LoVo (cell line): ENCODE data around the gene MLST8.

Experiments used
- DNase-seq: peaks from one replicate; pipeline ENCODE4 v3.0.0-alpha.2; 2016; ENCODE audit warnings: low spot score

Gene MLST8

DNA sequence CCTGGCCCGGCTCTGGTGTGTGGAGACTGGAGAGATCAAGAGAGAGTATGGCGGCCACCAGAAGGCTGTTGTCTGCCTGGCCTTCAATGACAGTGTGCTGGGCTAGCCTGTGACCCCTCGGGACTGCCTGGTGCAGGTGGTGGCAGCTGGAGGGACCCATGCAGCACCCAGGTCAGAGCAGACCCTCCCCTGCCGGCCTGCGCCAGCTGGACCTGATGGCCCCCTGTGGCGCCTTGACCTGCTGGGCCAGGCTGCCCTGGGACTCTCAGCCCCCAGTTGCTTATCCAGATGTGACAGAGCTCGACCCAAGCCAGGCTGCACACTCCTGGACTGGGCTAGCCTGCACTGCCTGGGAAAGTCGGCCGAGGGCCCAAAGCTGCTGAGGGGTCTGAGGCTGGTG is 3.5 kb downstream of the MLST8 start:
- DNase-seq = no peak

DNA sequence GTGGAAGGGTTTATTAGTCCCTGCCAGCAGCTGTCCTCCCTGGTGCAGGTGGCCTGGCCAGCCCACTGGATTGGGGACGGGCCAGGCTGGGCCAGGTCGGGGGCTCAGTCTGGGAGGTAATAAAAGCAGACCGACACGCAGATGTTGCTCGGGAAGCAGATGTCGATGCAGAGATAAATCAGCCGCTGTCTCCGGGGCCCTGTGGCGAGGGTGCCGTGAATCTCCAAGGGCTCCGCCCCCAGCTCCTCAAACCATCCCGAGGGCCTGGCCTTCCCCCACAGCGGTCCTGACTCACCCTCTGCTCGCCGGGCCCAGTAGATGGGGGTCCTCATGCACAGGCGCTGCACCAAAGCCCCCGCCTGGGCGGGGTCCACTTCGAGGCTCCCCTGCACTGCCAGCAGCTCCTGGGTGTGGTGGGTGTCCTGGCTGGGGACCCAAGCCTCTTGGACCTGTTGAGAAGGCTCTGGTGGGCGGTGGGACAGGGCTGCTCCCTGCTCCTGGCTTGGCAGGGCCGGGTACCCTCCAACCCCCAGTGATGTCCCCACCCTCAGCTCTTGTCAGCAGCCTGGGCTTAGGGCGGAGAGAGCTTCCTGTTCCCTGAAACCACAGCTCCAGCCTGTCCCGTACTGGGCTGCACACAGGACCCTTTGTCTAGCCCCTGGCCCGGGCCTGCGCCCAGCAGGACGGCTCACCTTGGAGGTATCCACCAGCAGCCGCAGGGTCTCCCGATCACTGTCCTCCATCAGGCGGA is 4.2 kb downstream of the MLST8 start:
- no peak for DNase-seq

DNA sequence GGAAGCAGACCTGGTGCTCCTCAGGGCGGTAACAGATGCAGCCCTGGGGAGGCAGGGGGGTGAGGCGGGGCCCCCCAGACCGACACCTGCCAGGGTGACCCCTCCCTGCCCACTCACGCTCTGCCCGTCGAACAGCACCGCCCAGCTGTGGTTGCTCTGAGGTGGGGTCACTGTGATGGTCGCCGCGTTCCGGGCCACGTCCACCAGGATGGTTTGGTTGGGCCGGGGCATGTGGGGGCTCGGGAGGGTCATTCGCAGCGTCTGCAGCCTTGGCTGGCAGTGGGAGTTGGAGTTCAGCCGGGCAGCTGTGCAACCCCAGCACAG is 4.7 kb downstream of the MLST8 start:
- DNase-seq = no peak

DNA sequence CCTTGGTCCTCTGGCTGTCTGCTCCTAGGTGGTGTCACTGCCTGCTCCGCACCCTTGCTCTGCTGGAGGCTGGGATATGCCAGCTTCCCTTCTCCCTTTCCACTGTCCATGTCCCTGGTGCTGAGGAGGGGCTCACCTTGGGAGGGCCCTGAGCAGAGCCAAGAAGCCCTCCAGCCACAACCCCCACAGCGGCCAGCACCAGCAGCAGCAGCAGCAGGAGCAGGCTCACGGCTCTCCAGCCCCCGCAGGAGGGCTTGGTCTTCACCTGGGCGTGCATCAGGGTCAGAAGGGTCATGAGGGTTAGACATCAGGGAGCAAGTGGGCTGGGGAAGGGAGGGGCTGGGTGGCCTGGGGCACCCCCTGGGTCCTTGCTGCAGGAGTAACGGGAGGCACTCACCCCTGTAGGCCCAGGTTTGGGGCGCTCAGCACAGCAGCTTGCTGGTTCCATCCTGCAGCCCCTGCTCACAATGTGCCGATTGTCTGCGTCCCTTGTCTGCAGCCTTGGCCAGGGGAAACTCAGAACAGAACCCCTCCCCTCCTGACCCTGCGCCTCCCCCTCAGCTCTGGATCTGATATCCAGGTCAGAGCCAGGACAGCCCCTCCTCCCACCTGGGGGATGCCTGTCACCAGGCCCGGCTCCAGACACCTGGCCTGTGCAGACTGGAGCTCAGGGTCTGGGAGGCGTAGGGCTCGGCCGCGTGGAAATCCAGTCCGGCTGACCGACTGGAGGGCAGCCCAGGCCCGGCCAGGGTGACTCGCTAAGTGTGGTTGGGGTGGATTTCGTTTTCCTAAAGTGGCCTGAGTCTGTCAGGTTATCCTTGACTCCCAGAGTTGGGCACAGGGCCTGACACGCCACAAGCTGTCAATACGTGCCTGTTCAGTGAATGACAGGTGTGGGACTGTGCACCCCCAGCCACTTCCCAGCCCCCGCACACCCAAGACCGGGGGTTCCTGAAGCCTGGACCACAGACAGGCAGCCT is 5.4 kb downstream of the MLST8 start, which contains the start of gene BRICD5:
Gene BRICD5 (minus strand): TSS at position 478 of the 980 bp plus-strand sequence. CDS start 30 bp downstream, at position 448.
- no peak for DNase-seq

DNA sequence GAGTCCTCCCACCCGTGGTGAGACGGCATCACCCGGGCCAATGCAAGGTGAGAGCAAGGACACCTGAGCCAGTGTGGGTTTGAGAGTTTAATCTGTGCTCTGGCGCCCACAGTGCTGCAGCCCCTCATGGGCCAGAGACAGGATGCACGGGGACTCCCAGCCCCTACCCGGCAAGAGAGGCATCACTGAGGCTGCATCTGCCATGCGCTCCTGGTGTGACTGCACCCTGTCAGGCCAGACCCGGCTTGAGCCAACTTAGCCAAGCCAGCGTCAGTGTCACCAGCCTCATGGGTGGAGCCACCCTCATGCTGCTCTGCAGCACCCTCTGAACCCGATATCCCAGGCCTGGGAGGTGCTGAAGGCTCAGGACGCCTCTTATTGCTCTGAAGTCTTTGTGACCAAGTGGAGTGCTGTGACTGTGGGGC is 6.7 kb downstream of the MLST8 start:
- no peak for DNase-seq

DNA sequence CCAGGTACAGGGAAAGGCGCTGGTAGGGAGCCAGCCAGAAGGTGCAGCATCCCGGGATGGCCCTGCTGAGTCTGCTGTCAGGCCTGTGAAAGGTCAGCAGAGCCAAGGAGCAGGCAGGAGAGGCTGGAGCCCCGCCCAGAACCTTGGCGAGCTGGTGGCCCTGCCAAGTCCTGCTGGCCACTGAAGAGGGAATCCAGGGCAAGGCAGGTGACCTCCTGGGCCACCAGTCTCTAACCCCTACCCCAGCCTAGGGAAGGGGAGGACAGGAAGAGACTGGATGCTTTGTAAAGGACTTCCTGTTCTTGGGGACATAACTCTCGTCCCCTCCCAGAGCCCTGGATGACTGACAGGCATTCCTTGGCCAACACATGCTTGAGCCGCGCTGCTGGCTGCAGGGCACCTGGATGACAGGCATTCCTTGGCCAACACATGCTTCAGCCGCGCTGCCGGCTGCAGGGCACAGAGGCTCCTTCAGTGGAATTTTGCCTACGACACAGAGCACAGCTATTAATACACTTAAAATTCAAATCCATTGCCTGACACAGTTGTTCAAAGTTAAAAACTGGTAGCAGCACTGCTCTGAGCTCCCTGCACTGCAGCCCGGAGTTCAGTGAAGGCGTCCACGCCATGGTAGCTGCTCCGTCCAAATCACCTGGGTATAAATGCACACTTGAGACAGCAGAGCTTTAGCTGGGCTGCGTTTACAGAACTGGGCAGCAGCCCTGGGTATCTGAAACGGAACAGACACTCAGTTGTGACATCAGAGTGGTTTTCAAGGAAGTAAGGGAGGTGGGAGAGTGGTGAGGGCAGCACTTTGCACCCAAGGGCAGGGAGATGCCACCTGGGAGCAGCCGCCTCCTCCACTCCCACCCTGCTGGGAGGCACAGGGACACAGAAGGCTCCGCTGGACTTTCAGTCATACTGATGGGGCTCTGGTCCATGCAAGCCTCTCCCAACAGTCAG is 7.4 kb downstream of the MLST8 start:
- no peak for DNase-seq

DNA sequence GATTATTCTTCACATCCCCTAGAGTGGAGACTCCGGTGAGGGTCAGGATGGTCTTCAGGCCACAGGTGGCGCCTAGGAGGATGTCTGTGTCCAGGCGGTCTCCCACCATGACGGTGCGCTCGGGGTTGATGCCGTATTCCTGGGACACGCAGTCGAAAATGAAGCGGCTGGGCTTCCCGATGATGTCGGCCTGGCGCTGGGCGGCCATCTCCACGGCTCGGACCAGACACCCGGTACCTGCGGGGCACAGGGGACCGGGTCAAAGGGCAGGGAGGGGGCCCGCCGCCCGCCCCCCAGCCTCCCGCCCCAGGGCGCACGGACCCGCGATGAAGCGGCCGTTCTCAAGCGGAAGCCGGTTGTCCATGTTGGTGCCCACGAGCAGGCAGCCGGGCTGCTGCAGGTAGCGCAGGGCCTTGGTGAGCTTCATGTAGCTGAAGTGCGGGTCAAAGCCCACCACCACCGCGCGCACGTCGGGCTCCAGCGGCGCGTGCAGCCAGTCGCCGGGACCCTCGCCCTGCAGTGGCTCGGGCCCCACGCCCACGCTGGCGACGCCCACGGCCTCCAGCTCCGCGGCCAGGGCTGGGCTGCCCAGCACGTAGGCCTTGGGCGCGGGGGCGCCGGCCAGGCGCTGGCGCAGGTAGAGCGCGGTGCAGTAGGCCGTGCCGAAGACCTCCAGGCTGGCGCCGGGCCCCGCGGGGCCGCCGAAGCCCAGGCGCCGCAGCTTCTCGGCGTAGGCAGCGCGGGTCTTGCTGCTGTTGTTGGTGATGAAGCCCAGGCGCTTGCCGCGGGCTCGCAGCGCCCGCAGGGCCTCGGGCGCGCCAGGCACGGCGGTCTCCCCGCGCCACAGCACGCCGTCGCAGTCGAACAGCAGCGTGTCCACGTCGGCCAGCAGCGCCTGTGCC is 8.8 kb downstream of the MLST8 start:
- DNase-seq = no peak

DNA sequence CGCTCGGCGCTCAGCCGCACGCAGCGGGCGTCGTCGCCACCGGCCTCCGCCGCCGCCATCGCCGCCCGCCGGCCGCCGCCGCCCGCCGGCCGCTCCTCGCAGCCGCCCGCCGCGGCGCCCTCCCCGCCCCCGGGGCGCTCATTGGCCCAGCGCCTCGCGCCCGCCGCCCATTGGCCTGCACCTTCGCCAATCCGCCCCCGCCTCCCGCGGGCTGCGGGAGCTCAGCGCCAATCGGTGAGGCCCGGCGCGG is 9.4 kb downstream of the MLST8 start, which contains the start of gene PGP:
Gene PGP (minus strand): TSS at position 122 of the 250 bp plus-strand sequence. CDS start 63 bp downstream, at position 59.
- DNase-seq = no peak

DNA sequence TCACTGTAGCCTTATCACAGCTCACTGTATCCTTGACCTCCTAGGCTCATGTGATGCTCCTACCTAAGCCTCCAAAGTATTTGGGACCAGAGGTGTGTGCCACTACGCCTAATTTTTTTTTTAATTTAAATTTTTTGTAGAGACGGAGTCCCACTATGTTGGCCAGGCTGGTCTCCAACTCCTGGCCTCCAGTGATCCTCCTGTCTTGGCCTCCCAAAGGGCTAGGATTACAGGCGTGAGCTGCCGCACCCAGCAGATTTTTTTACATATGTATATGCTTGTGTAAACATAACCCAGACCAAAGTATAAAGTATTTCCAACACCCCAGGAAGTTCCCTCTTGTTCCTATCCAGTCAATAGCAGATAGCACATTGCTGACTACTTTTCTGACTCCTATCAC is 11.1 kb downstream of the MLST8 start:
- DNase-seq = no peak

DNA sequence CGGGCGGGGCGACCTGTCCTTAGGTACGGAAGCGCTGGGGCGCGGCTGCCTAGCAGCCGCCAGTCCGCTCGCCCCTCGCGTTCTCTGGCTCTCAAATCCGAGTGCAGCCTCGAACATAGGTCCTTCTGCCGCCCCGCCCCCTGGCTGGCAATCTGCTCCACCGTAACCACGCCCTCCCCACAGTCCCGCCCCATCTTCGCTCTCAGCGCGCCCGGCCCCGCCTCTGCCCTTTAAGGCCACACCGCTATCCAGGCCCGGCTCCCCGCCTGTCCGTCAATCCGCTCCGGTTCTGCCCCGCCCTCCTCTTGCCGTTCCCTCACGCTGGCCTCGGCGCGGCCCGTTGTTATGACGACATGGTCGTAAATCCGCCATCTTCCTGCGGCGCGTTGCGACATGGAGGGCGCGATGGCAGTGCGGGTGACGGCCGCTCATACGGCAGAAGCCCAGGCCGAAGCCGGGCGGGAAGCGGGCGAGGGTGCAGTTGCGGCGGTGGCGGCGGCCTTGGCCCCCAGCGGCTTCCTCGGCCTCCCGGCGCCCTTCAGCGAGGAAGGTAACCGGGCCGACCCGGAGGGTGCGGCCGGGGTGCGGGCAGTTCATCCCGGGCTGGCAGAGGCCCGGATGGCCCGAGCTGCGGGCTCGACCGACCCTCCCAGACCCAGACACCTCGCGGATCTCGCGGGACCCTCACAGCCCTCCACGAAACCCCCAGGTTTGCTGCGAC is 18.1 kb downstream of the MLST8 start, which contains the start of gene E4F1:
Gene E4F1 (plus strand): TSS at position 371 of the 721 bp plus-strand sequence. CDS start 23 bp downstream, at position 394.
- DNase-seq = peak; percentile 100

DNA sequence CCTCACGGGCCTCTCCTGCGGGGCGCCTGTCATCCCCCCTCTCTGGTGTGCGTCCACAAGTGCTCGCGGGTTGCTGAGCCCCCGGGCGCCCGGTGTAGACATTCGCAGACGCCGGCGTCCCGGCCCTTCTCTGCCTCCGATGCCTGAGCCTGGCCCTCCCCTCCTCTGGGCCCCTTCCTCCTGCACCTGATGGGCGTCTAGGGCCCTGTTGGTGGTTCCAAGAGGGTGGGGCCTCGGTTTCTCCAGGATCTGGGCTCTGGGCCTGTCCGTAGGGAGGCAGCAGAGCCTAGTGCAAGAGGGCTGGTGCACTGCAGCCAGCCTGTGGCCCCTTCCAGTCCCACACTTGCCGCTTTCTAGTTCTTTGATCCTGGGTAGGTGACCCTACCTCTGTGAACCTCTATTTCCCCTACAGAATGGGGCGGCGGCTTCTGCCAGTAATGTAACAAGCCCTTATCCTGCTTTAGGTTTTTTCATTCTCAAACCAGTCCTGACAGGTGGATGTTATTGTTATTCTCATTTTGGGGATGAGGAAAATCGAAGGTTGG is 18.8 kb downstream of the MLST8 start:
- DNase-seq = peak; percentile 32

DNA sequence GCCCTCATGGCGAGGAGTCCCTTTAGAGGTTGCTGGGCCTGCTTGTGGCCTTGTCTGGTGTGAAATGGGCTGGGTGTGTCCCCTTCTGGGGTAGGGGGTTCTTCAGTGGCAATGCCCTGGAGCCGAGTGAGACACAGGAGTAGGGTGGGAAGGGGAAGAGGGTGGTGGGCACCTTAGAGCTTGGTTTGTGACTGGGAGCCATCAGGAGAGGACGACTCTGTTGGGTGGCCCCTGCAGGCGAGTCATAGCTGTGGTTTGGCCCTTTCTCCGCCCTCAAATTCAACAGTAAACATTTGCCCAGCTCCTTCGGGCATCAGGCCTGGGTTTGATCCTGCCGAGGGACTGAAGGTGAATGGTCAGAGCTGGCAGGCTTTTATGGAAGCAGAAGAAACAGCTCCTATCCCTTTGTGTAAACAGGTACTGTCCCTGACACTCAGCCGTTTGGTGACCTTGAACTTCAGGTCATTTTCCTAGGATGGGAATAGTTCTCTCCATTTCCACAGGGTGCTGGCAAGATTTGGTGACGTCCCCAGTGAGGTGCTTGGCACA is 21.1 kb downstream of the MLST8 start:
- DNase-seq = peak; percentile 39

DNA sequence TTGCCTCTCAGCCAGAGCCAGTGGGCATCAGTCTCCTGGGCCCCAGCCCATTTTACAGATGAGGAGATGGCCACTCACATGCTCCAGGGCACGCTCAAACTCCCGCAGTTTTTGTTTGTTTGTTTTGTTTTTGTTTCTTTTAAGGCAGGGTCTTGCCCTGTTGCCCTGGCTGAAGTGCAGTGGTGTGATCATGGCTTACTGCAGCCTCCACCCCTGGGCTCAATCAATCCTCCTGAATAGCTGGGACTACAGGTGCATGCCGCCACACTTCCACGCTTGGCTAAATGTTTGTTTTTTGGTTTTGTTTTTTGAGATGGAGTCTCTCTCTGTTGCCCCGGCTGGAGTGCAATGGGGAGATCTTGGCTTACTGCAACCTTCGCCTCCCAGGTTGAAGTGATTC is 21.7 kb downstream of the MLST8 start:
- DNase-seq = no peak

DNA sequence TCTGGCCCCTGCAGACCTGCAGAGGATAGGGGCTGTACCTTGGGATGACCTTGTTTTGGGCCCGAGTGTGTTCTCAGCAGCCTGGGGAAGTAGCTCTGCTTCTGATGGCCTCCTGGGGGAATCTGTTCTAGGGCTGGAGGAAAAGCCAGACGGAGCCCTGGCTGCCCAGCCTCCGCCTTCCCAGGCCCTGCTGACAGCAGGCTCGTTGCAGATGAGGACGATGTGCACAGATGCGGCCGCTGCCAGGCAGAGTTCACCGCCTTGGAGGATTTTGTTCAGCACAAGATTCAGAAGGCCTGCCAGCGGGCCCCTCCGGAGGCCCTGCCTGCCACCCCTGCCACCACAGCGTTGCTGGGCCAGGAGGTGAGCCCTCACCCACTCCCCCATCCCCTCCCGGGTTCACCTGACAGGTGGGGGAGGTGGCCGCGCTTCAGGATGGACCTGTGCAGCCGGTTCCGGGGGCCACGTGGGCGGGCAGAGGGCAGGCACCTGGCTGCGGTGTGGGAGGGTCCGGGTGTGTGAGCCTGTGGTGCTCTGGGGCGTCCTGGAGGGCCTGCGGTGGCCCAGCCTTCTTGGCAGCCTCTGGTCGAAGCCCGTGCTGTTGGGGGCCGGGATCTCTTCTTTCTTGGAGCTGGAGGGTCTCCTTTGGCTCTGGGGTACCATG is 23.0 kb downstream of the MLST8 start:
- no peak for DNase-seq

DNA sequence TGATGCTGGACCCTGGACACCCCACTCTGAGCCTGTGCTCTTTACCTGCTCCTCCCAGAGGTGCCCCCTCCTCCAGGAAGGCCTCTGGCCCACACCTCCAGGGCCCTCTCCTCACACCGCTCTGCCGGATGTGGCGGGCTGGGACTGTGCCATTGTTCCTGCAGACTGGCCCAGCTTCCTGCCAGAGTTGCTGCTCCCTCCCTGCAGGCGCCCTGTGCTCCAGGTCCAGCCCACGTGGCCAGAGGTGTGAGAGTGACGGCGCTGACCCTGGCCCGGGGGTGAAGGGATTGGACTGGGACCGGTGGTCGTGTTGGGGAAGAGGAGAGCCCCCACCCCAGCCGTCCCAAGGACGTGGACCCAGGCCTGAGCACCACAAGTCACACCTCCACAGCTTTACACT is 23.8 kb downstream of the MLST8 start:
- DNase-seq = no peak

DNA sequence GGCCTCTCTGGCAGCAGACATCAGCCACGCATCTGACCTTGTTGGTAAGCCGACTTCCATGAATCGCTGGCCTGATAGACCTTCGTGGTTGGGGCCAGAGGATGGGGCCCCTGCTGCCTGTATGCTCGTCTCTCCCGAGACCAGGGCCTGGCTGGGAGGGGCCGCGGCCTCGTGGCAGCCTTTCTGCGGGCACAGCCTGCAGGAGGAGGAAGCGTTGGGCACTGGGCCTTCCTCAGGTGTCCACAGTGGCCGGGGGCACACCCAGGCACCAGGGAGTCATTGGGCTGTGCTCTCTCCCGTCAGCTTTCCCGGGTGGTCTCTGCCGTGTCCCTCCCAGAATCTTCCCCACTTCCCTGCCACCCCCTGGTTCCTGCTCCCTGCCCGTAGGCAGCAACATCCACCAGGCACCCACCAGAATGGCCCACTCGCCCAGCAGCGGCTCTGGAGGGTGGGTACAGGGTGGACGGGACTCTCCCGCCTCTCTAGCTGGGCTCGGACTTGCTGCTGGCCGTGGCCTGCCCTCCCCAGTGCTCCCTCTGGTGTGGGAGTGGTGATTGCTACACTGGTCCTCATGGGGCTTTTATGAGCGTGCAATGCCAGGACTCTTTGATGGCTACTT is 24.5 kb downstream of the MLST8 start:
- no peak for DNase-seq

DNA sequence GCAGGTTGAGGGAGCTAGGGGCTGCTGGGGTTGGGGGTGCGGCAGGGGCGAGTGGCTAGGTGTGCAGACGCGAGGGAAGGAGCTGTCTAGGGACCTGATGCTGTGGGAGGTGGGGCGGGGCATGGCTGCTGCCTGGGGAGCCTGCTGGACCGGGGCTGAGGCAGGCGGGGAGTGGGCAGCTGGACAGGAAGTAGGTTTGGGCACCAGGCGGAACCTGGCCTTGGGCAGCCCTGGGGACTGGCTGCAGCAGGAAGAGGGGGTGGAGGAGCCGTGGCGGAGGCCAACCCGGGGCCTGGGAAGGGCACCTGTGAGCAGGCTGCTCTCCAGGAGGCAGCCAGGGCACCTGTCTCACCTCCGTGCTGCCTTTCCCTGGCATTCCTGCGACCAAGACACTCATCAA is 25.1 kb downstream of the MLST8 start:
- no peak for DNase-seq
